T-helper 2 cell treated with Interferon-gamma antibody and Interleukin-4, amounts not matched to agents 100 ng/mL and 5 ng/mL, for 36 hours (primary cell): ENCODE measurements around the gene TMEM178B. TPM values are rescaled to one million over a fixed set of nuclear protein-coding genes. Genes with fewer than 3 reads are reported as not detected.
"Not testable (repeated sequence)": the region's sequence is repeated elsewhere in the genome, so short reads cannot be mapped to it uniquely, and the experiment has no call there.

Source experiments
- intact Hi-C: fragments of 100-400 bp; cut with micrococcal nuclease; formaldehyde crosslinking; loops from one replicate; pipeline ENCODE4 v1.15.1; 2023
- total RNA-seq: library from RNA; stranded (reverse); gene quantifications from 2 replicates; pipeline ENCODE4 v1.2.3, GENCODE V29; 2022

TMEM178B gene
- total RNA-seq, 1 donor from 2014 or later: 0.80 TPM

DNA sequence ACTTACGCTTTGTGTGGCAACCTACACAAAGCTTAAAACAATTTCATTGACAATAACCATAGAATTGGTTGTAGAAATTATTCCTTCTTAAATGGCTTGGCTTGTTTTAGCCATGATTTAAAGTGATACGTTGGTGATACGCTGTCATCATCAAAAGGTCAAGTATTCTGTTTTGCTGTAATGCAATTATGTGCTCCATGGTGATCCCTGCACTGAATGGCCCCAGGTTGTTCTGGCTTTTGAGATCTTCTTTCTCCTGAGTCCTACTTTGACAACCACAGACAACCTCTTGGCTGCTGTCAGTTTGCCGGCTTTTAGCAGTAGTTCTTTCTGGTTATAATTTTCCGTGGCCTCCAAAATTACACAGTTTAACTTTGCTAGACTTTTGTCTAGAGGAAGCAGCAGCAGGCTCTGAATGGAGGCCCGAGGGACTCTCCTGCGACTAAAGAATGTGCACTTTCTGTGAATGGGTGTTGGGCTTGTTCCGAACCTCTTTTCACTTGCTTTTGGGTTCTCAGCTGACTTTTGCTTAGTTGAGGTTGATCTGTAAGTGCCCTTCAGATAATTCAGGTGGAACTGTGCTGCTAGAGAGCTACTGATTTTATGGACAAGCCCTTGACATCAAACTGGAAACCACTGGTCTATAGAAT, 104.7 kb downstream of the TMEM178B start:
- intact Hi-C loops: no loop called here

DNA sequence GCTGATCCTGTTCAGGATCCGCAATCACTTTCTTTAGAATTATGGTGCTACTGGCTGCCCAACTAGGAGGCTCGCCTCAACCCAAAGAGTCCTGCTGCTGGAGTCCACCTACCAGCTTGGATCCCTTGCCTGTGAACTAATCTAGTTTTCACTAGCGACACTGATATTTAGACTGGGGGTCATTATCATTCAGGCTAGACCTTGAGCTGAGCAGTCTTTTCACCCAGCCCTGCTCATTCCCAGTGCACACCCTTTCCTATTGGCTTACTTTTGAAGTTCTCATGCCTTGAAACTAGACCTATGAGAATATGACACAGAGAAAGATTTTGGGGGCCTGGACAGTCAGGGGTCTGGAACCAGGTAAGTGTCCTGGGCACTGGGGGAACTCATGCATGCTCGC, 107.9 kb downstream of the TMEM178B start:
- intact Hi-C loops: no loop called here

GRCh38 chr7:141184532-141185190, 110.8 kb downstream of the TMEM178B start:
- intact Hi-C loops: no loop called here

- intact Hi-C loops: no loop called here
Measured at GRCh38 chr7:141185369-141185967, 111.6 kb downstream of the TMEM178B start.

GRCh38 chr7:141189231-141189630, 115.4 kb downstream of the TMEM178B start:
- intact Hi-C loops: no loop called here

GRCh38 chr7:141190495-141190894, 116.6 kb downstream of the TMEM178B start:
- intact Hi-C loops: no loop called here

DNA sequence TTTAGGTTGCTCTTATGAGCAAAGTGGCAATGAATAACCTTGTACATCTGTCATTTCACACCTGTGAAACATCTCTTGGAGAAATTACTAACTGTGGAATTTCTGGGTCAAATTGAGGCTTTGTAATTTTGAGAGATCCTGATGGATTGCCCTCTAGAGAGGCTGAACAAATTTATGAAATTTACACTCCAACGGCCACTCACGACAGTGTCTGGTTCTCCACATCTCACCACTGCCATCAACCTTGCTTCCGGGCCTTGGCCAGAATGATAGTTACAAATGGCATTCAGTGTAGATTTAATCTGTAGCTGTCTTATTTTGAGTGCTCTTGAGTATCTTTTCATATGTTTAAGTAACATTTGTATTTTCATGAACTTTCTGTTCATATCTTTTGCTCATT, 117.4 kb downstream of the TMEM178B start:
- intact Hi-C loops: no loop called here

DNA sequence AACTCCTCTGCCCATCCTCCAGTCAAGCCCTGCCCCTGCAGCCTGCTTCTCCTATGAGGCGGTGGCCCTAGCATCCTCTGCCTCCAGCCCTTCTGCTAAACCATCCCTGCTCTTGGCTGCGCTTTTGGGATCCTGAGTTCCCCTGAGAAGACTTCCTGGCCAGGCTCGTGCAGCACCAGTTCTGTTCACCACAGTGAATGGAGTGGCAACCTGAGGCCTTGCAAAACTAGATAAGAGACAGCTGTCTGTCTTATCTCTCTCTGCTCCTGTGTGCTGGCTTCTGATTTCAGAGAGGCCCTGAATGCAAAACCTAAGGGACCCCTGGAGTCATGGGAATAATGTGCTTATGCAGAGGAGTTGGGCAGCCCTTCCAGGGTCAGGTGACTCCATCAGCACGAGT, 119.2 kb downstream of the TMEM178B start:
- intact Hi-C loops: no loop called here

GRCh38 chr7:141195722-141196121, 121.9 kb downstream of the TMEM178B start:
- intact Hi-C loops: not testable (repeated sequence)

- intact Hi-C loops: no loop called here
Measured at GRCh38 chr7:141198194-141198958, 124.5 kb downstream of the TMEM178B start.

- intact Hi-C loops: no loop called here
Measured at GRCh38 chr7:141200191-141201108, 126.6 kb downstream of the TMEM178B start.

DNA sequence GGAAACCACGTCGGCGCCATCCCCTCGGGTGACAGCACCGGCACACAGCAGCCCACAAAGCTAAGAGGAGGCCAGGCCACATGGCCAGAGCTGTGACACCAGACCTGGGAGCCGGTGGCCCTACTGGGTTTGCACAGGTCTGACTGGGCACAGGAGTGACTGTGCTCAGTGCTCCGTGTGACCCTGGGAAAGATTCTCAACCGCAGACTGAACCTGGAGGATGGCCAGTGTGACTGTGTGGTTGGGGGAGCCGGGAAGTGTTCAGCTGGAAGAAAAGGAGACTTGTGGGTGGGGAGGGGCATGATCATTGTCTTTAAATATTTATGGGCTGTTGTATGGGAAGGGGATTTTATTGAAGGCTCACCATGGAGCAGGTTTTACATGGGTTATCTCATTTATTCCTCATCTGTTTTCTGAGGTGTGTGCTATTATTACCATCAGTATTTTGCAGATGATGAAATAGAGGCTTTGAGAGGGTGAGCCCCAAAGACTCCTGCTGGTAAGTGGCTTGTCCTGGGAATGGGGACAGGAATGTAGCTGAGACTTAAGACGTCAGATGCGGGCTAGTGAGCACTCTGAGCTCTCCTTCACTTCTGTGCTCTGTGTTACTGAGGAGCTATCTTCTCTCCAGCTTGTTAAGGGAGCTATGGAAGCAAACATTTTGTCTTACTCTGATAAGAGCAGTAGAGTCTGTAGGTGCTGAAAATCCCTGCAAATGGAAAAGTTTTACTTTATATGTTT, 127.5 kb downstream of the TMEM178B start:
- intact Hi-C loops: no loop called here

GRCh38 chr7:141202535-141202934, 128.7 kb downstream of the TMEM178B start:
- intact Hi-C loops: no loop called here

DNA sequence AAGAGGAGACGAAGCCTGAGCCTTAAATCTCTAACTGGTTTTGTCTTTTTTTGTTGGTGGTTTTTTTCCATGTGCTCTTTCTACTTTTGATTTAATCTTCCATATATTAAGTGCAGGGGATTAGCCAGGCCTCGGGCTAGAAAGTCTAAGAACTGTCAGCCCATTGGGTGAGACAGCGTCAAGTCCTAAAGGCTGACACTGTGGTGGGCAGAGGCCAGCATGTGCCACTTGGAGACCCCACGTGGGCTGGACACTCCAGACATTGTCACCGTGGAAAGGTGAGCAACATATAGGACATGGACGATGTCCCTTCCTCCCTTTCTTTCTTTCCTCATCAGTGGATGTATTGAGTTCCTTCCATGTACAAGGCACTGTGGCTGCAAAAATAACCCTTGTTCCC, 129.3 kb downstream of the TMEM178B start:
- intact Hi-C loops: no loop called here

DNA sequence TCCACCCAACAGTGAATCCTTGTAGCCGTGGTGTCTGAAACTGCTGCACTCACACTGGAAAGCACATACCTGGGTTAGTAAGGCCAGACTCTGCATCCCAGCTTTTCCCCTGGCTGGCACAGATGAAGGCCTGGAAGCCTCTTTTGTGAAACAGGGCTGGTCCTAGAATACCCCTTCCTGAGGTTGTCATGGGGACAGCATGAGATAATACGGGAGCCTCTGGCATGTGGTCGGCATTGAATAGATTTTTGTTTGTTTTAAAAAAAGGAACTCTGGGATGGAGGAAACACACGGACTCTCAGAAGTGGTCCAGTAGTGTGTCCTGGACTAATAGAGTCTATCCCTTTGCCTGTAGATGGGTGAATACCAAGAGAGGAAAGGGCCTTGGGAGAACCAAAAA, 129.7 kb downstream of the TMEM178B start:
- intact Hi-C loops: no loop called here

GRCh38 chr7:141207661-141208060, 133.8 kb downstream of the TMEM178B start:
- intact Hi-C loops: no loop called here

DNA sequence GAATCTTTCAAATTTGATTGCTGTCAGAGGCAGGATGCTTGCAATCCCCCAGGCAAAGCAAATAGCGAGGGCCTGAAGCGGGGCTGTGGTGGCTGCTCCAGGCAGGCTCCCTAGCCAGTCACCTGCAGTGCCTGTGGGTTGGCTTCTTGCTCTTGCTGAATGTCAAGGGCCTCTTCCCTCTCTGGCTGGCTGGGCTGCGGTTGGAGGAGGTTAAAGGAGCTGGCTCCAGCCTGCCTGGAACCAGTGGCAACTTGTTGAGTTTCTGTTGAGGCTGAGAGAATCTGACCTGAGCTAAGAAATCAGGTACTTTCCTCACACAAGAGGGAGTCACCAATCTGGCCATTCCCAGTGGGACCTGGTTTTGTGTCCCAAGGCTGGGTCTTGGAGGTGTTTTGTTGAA, 134.7 kb downstream of the TMEM178B start:
- intact Hi-C loops: no loop called here

- intact Hi-C loops: no loop called here
Measured at GRCh38 chr7:141209454-141209853, 135.6 kb downstream of the TMEM178B start.

DNA sequence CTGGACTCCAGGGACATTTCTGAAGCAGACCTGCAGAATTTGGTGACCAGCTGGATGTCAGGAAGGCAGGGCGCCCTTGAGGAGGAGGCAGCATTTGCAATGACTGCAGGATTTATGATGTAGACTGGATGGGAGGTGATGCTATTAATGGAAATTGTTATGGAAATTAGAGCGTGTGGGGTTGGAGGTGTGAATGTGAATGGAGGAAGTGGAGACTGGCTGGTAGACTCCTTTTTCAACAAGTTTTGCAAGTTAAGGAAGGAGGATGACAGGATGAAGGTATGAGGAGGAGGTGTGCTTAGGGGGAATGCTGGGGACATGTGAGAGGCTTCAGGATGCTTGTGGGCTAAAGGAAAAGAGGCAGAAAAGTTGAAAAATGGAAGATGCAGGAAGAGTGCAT, 137.0 kb downstream of the TMEM178B start:
- intact Hi-C loops: no loop called here

DNA sequence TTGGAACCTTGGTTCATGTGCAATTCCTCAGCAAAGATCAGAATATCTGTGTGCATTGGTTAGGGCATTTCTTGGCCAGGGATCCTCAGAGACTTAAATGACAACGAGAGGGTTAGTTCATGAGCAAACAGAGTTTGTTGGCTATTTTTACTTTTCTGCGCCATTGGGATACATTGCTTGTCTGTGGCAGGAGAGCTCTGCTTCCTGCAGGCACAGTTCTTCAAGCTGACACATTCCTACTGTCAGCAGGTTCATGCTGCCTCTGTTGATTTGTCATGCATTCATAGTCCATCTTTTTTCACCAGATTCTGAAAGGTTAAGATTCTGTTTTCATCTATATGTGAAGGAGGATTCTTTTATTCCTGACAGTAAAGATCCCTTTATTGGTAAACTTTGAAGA, 139.4 kb downstream of the TMEM178B start:
- intact Hi-C loops: no loop called here
